Thyroid gland (tissue), 4 donors: ENCODE data around the gene DNAH10.

Experiments used
- CTCF ChIP-seq, 6 experiments: fragments of 200-600 bp in 3 of 6; fragments of 450-650 bp in 3 of 6; sonication (generic) in 3 of 6; IDR thresholded peaks; one replicate each; pipeline ENCODE4 v1.5.1; 2016 to 2019; ENCODE audit warnings: antibody characterized with exemption in 6 of 6, mild to moderate bottlenecking in 2 of 6, inconsistent platforms in 1 of 6, moderate library complexity in 1 of 6
- POLR2A ChIP-seq, 2 donors: fragments of 450-650 bp; IDR thresholded peaks; one replicate each; pipeline ENCODE4 v1.6.1; 2017; ENCODE audit warnings: antibody characterized with exemption in 2 of 2, mild to moderate bottlenecking in 2 of 2, moderate library complexity in 1 of 2

GRCh38 chr12:123948796-123949769 is 187.0 kb downstream of the DNAH10 start:
- no peak for TF ChIP-seq CTCF (IDR thresholded peaks at IDR 0.05)
- no peak for TF ChIP-seq POLR2A (IDR thresholded peaks at IDR 0.05)
